ENCODE data around the gene TMTC2.

GRCh38 chr12:82950356-82950755 lies 263.6 kb downstream of the TMTC2 start:
- TF ChIP-seq YY1 (IDR thresholded peaks at IDR 0.05; ENCODE audit: low read depth, low read length) = no peak
- TF ChIP-seq POLR2A (IDR thresholded peaks at IDR 0.05; ENCODE audit: low read depth, low read length) = no peak
- no peak for TF ChIP-seq CHD1 (IDR thresholded peaks at IDR 0.05; ENCODE audit: low read depth, low read length)
- no peak for TF ChIP-seq BMI1 (IDR thresholded peaks at IDR 0.05; ENCODE audit: borderline replicate concordance)
- TF ChIP-seq NR2C2 (IDR thresholded peaks at IDR 0.05; ENCODE audit: borderline replicate concordance, control insufficient read depth, insufficient read length, low read depth) = no peak
- TF ChIP-seq BCL11A (IDR thresholded peaks at IDR 0.05; ENCODE audit: low read depth, low read length) = no peak
- TF ChIP-seq CTCF (IDR thresholded peaks at IDR 0.05 in 2 of 3, conservative IDR thresholded peaks at IDR 0.05 in 1 of 3; ENCODE audit: control insufficient read depth in 2 of 3, extremely low read depth in 1 of 3, insufficient read depth in 1 of 3, low read depth in 3 of 3, low read length in 3 of 3) = no peak
- TF ChIP-seq E2F4 (IDR thresholded peaks at IDR 0.05; ENCODE audit: low read depth, low read length) = no peak
- TF ChIP-seq RBBP5 (conservative IDR thresholded peaks at IDR 0.05) = no peak

Data from GM12878 (cell line).